ENCODE data around the gene UBE2M.
"Not testable (repeated sequence)": the region's sequence is repeated elsewhere in the genome, so short reads cannot be mapped to it uniquely, and the experiment has no call there.

Gene UBE2M

GRCh38 chr19:58545286-58546018, 13.0 kb downstream of the UBE2M start:
- H3K27ac ChIP-seq = peak overlapping the region; percentile 98
- TF ChIP-seq ZFX (IDR thresholded peaks at IDR 0.05; ENCODE audit: borderline replicate concordance) = no peak

GRCh38 chr19:58544591-58545285, 13.7 kb downstream of the UBE2M start:
- no peak for TF ChIP-seq CTCF (IDR thresholded peaks at IDR 0.05)
- no peak for TF ChIP-seq ZFX (IDR thresholded peaks at IDR 0.05; ENCODE audit: borderline replicate concordance)
- H3K27ac ChIP-seq = peak overlapping the region; percentile 98

- no peak for TF ChIP-seq CTCF (IDR thresholded peaks at IDR 0.05)
- no peak for TF ChIP-seq ZFX (IDR thresholded peaks at IDR 0.05; ENCODE audit: borderline replicate concordance)
- peak within 1 kb of the TSS; percentile 98 for H3K27ac ChIP-seq
Measured at GRCh38 chr19:58543826-58544590, 14.4 kb downstream of the UBE2M start, which contains the start of gene TRIM28. TRIM28 (plus strand) TSS chr19:58544064; CDS start chr19:58544758, 694 bp downstream.

GRCh38 chr19:58542641-58543372, 15.6 kb downstream of the UBE2M start:
- H3K27ac ChIP-seq = peak overlapping the region; percentile 98

GRCh38 chr19:58539169-58539559, 19.2 kb downstream of the UBE2M start:
- not testable (repeated sequence) for H3K27ac ChIP-seq

GRCh38 chr19:58538257-58539168, 19.9 kb downstream of the UBE2M start:
- TF ChIP-seq CTCF (IDR thresholded peaks at IDR 0.05) (no peak), ZFX (IDR thresholded peaks at IDR 0.05; ENCODE audit: borderline replicate concordance) (no peak)
- H3K27ac ChIP-seq = peak overlapping the region; percentile 13; the same call in 1 of the 2 replicates

GRCh38 chr19:58536852-58537798, 21.3 kb downstream of the UBE2M start:
- no peak for TF ChIP-seq CTCF (IDR thresholded peaks at IDR 0.05)
- TF ChIP-seq ZFX (IDR thresholded peaks at IDR 0.05; ENCODE audit: borderline replicate concordance) = no peak
- no peak overlapping the region for H3K27ac ChIP-seq
